GM10266 (cell line): ENCODE results near the gene NEMF.

ENCODE experiments used
- DNase-seq: peaks from one replicate; pipeline ENCODE4 v3.0.0; 2012; ENCODE audit errors: extremely low spot score
- TF ChIP-seq, protein P1 (sequence below): IDR thresholded peaks from 2 replicates; pipeline ENCODE4 v1.5.1; 2012; ENCODE audit warnings: mild to moderate bottlenecking, low read depth; ENCODE audit not compliant: control insufficient read depth, insufficient read depth; ENCODE audit errors: missing control alignments

NEMF gene

DNA sequence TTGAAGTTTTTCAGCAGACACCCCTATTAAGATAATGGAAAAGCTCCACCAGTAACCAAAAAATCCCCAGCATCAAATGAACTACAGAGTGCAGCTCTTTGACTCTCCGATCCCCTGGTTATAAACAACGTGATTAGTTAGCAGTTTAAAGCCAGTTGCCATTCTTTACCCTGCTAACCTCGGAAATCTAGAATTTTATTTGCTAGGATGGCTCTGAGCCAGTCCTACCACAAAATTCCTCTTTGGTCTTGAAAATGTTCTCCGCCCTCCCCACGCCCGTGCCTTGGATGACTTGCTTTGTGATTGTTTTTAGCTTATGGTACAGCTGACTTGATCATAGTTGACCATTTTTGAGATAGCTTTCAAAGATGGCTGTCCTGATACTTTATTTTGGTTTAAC is 83.4 kb downstream of the NEMF start:
- no peak for DNase-seq
- TF ChIP-seq, protein P1, sequence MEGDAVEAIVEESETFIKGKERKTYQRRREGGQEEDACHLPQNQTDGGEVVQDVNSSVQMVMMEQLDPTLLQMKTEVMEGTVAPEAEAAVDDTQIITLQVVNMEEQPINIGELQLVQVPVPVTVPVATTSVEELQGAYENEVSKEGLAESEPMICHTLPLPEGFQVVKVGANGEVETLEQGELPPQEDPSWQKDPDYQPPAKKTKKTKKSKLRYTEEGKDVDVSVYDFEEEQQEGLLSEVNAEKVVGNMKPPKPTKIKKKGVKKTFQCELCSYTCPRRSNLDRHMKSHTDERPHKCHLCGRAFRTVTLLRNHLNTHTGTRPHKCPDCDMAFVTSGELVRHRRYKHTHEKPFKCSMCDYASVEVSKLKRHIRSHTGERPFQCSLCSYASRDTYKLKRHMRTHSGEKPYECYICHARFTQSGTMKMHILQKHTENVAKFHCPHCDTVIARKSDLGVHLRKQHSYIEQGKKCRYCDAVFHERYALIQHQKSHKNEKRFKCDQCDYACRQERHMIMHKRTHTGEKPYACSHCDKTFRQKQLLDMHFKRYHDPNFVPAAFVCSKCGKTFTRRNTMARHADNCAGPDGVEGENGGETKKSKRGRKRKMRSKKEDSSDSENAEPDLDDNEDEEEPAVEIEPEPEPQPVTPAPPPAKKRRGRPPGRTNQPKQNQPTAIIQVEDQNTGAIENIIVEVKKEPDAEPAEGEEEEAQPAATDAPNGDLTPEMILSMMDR, result no peak

GRCh38 chr14:49768301-49769121 is 84.1 kb downstream of the NEMF start:
- TF ChIP-seq, protein P1, result no peak
- peak; percentile 72 for DNase-seq

- TF ChIP-seq, protein P1, result peak; percentile 84
- DNase-seq, result peak; percentile 92
Measured at GRCh38 chr14:49767571-49768300, 84.9 kb downstream of the NEMF start, which contains the start of gene KLHDC2. TSS of gene KLHDC2 (plus strand) at chr14:49768153. CDS start at chr14:49768469, 316 bp downstream.

DNA sequence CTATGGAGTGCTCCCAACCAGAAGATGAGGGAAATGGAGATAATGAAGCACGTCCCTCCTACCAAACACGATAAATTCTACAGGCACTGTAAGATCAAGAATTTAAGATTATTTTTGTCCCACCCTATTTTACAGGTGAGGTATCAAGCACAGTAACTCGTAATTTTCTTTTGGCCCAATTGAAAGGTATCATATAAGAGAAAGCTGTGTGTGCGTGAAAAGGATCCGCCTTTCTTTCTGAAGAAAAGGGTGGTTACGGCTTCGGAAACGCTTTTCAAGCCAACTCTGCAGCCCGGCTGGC is 85.4 kb downstream of the NEMF start:
- TF ChIP-seq, protein P1, result no peak
- no peak for DNase-seq

- TF ChIP-seq, protein P1, result no peak
- DNase-seq, result no peak
Measured at GRCh38 chr14:49766839-49767238, 85.7 kb downstream of the NEMF start.

DNA sequence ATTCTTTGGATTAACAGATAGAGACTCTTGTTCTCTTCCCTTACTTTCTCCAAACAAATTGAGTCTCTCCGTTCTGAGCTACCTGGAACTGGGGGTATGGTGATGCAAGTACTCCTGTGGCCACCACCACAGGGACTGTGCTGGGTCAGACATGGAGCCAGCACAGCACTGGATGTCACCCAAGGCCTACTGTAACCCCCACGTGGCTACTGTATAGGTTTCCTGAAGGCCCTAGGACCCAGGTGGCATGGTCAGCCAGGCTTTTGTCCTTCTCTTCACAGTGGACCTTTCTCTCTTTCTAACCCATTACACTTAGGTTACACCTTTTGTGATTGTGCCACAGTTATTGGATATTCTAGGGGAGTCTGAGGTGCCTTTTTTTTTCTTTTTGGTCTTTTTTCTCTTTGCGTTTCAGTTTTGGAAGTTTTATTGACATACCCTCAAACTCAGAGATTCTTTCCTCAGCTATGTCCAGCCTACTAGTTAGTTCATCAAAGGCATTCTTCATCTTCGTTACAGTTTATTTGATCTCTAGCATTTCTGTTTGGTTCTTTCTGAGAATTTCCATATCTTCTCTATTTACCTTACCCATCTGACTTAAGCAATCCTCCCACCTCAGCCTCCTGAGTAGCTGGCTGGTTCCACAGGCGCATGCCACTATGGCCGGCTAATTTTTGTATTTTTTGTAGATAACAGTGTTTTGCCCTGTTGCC is 90.6 kb downstream of the NEMF start:
- TF ChIP-seq, protein P1, result no peak
- no peak for DNase-seq
